Activated CD4-positive, alpha-beta T cell treated with anti-CD3 and anti-CD28 coated beads, Interleukin-2, amount 10 ng/mL, durations not matched to agents 24 days and 14 days (primary cell): ENCODE results near the gene TLNRD1. TPM values are rescaled to one million over a fixed set of nuclear protein-coding genes. Genes with fewer than 3 reads are reported as not detected.

ENCODE experiments used
- DNase-seq: peaks from one replicate; pipeline ENCODE4 v3.0.0; 2022
- H3K27ac Mint-ChIP-seq: one replicate; pipeline ENCODE4 v1.8.0; 2022; ENCODE audit warnings: mild to moderate bottlenecking, mixed read lengths
- H3K27me3 Mint-ChIP-seq: one replicate; pipeline ENCODE4 v1.8.0; 2022; ENCODE audit warnings: mixed read lengths
- H3K36me3 Mint-ChIP-seq: one replicate; pipeline ENCODE4 v1.8.0; 2022; ENCODE audit warnings: low read depth, mild to moderate bottlenecking, mixed read lengths
- H3K4me1 Mint-ChIP-seq: one replicate; pipeline ENCODE4 v1.8.0; 2021; ENCODE audit warnings: mixed read lengths
- H3K4me3 Mint-ChIP-seq: one replicate; pipeline ENCODE4 v1.8.0; 2022; ENCODE audit warnings: mild to moderate bottlenecking, moderate library complexity, mixed read lengths
- H3K9me3 Mint-ChIP-seq: one replicate; pipeline ENCODE4 v1.8.0; 2021; ENCODE audit warnings: mixed read lengths
- intact Hi-C: fragments of 100-400 bp; cut with micrococcal nuclease; formaldehyde crosslinking; loops from one replicate; pipeline ENCODE4 v1.15.1; 2023
- total RNA-seq: library from RNA; stranded (reverse); gene quantifications from 2 replicates; pipeline ENCODE4 v1.2.3, GENCODE V29; 2022

TLNRD1 gene
- total RNA-seq, 1 donor from 2014 or later, result 25.8 TPM

GRCh38 chr15:80986487-80986886, 14.2 kb upstream of the TLNRD1 start:
- H3K9me3 Mint-ChIP-seq, result no peaks in the 10 kb centered on the region
- no peak for DNase-seq
- intact Hi-C loops, result loop anchor here (10.0 kb wide), 1 partner anchor 1058 kb away; the partner anchor contains the start of gene MEX3B
- peaks cover 43% of the 10 kb centered on the region for H3K36me3 Mint-ChIP-seq
- H3K27ac Mint-ChIP-seq, result no peak overlapping the region
- H3K4me3 Mint-ChIP-seq, result peak overlapping the region; percentile 52
- H3K4me1 Mint-ChIP-seq, result peaks cover 56% of the 10 kb centered on the region
- no peaks in the 10 kb centered on the region for H3K27me3 Mint-ChIP-seq

GRCh38 chr15:80988148-80988796, 12.5 kb upstream of the TLNRD1 start:
- H3K9me3 Mint-ChIP-seq, result no peaks in the 10 kb centered on the region
- H3K4me3 Mint-ChIP-seq, result peak overlapping the region; percentile 98
- peaks cover 58% of the 10 kb centered on the region for H3K4me1 Mint-ChIP-seq
- intact Hi-C loops, result loop anchor here (10.0 kb wide), 1 partner anchor 1057 kb away; the partner anchor contains the start of gene MEX3B
- no peaks in the 10 kb centered on the region for H3K27me3 Mint-ChIP-seq
- H3K27ac Mint-ChIP-seq, result peak overlapping the region; percentile 96
- DNase-seq, result no peak
- peaks cover 31% of the 10 kb centered on the region for H3K36me3 Mint-ChIP-seq

DNA sequence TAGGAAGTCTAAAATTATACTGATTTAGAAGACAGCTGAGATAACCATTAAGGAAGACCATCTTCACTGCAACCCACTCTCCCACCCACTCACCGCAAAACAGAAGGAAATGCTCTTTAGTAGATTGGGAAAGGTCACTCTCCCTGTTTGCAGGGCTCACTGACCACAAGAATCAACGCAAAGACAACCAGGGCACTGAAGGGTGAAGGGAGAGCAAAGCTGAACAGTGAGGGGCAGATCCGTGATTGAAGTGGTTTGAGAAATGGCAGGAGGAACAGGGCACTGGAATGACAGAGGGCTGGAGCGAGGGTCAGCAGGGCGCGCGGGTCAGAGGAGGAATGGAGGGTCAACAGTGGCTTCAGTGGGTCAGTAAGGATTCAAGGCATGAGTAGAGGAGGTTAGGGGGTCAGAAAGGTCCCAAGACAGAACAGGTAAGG, 11.6 kb upstream of the TLNRD1 start:
- H3K36me3 Mint-ChIP-seq, result peaks cover 28% of the 10 kb centered on the region
- H3K4me1 Mint-ChIP-seq, result peaks cover 55% of the 10 kb centered on the region
- no peaks in the 10 kb centered on the region for H3K9me3 Mint-ChIP-seq
- intact Hi-C loops, result loop anchor here (1.0 to 10.0 kb wide), 2 partner anchors 11 to 1056 kb away; partner anchors contain the start of genes MEX3B and TLNRD1
- no peak for DNase-seq
- H3K27me3 Mint-ChIP-seq, result no peaks in the 10 kb centered on the region
- peak overlapping the region; percentile 98 for H3K4me3 Mint-ChIP-seq
- H3K27ac Mint-ChIP-seq, result peak overlapping the region; percentile 96

DNA sequence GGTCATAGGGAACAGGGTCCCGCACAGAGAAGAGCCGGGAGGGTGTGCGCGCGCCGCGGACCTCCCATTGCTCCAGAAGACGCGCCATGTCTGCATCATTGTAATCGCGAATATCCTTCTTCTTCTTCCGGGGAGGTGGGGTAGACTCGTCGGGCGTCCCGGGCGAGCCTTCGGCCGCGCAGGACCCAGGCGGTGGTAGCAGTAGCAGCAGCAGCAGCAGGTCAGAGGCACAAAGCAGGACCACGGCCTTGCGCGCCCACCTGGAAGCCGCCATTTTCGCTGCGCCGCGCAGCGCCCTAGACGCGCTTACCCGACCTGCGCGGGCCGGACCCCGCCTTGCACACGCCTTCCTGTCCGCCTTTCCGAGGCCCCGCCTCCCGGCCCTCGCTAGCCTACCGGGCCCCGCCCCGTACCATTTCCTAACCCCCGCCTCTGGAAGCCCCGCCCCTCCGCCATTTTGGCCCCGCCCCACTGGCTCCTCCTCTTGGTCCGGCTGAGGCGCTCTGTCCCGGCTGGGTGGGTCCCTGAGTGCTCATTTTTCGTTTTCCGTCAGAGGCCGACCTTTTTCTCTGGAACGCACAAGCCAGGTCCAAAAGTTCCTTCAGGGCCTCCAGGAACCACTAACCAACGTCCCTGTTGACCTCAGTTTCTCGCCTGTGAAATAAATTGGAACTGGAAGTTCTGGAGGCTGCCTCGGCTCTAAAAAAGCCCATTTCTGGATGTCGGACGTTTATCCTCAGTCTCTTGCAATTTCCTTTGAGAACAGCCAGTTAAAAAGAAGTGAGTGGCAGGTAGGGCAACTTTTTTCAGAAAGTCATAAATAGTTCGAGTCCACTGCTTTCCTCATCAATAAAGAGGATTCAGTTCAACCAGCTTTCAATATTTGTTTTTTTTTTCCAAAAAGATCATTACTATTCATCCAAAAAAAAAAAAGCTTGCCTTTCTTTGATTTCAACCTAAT, 10.9 kb upstream of the TLNRD1 start, which contains the start of gene MESD:
TSS of gene MESD (minus strand) at position 302 of the 961 bp plus-strand sequence. CDS start at position 274, 28 bp downstream.
- Mint-ChIP-seq H3K27ac (peak within 1 kb of the TSS; percentile 96), H3K36me3 (peaks cover 24% of the 10 kb centered on the region)

GRCh38 chr15:80990955-80991354, 9.8 kb upstream of the TLNRD1 start:
- peak; percentile 68 for DNase-seq
- H3K27ac Mint-ChIP-seq, result peak overlapping the region; percentile 66
- peaks cover 20% of the 10 kb centered on the region for H3K36me3 Mint-ChIP-seq
- peaks cover 47% of the 10 kb centered on the region for H3K4me1 Mint-ChIP-seq
- no peaks in the 10 kb centered on the region for H3K9me3 Mint-ChIP-seq
- intact Hi-C loops, result no loop called here
- H3K4me3 Mint-ChIP-seq, result peak overlapping the region; percentile 13
- H3K27me3 Mint-ChIP-seq, result no peaks in the 10 kb centered on the region

More for the DNA sequence above, 10.9 kb upstream of the TLNRD1 start, which contains the start of gene MESD:
- H3K4me1 Mint-ChIP-seq, result peaks cover 50% of the 10 kb centered on the region
- peak; percentile 98 for DNase-seq
- no peaks in the 10 kb centered on the region for H3K9me3 Mint-ChIP-seq
- no peaks in the 10 kb centered on the region for H3K27me3 Mint-ChIP-seq
- peak within 1 kb of the TSS; percentile 98 for H3K4me3 Mint-ChIP-seq
- intact Hi-C loops, result loop anchor here (1.0 to 10.0 kb wide), 2 partner anchors 11 to 1055 kb away; partner anchors contain the start of genes MEX3B and TLNRD1

GRCh38 chr15:80991421-80991820, 9.3 kb upstream of the TLNRD1 start:
- H3K4me3 Mint-ChIP-seq, result peak overlapping the region; percentile 13
- H3K27ac Mint-ChIP-seq, result peak overlapping the region; percentile 66
- H3K36me3 Mint-ChIP-seq, result peaks cover 17% of the 10 kb centered on the region
- H3K4me1 Mint-ChIP-seq, result peaks cover 47% of the 10 kb centered on the region
- H3K27me3 Mint-ChIP-seq, result no peaks in the 10 kb centered on the region
- DNase-seq, result peak; percentile 83
- H3K9me3 Mint-ChIP-seq, result no peaks in the 10 kb centered on the region
- intact Hi-C loops, result no loop called here

DNA sequence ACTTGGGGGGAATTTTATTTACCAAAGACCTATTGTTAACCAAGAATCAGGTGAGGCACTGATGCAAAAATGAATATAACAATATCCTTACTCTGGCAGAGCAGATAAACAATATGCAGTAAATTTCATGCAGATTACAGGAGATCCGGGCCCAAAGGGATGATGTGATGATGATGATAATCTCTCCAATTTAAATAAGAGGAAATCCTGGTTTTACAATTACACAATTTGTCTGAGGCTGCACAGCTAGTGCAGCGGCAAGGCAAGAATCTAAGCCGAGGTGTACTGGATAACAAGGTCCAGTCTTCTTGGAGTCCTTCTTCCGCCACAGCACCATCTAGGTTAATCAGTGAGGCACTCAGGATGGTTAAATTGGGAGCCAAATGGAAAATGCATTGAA, 8.7 kb upstream of the TLNRD1 start:
- Mint-ChIP-seq H3K36me3 (peaks cover 11% of the 10 kb centered on the region), H3K9me3 (no peaks in the 10 kb centered on the region), H3K27me3 (no peaks in the 10 kb centered on the region), H3K27ac (no peak overlapping the region), H3K4me1 (peaks cover 42% of the 10 kb centered on the region), H3K4me3 (no peak overlapping the region)
- no peak for DNase-seq
- intact Hi-C loops, result no loop called here

DNA sequence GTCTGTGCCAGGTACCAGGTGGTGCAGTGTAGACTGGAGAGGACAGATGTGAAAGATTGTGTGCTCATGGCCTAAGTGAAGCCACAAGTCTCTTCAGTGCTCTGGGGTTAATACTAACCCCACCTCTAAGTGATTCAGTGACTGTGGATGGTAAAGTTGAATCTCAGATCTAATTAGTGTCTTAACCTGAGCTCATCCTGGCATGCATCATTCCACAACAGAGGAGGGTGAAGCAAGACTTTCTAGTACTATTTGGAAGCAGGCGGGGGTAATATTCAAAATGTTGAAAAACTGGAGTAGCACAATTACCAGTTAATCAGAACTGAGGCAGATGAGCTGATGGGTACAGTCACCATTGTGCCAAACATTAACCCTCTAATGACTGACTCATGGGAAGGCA, 8.3 kb upstream of the TLNRD1 start:
- no peak overlapping the region for H3K27ac Mint-ChIP-seq
- DNase-seq, result no peak
- H3K4me3 Mint-ChIP-seq, result no peak overlapping the region
- intact Hi-C loops, result no loop called here
- peaks cover 43% of the 10 kb centered on the region for H3K4me1 Mint-ChIP-seq
- H3K27me3 Mint-ChIP-seq, result no peaks in the 10 kb centered on the region
- H3K9me3 Mint-ChIP-seq, result no peaks in the 10 kb centered on the region
- H3K36me3 Mint-ChIP-seq, result peaks cover 11% of the 10 kb centered on the region

- Mint-ChIP-seq H3K36me3 (peaks cover 6% of the 10 kb centered on the region), H3K4me1 (peaks cover 41% of the 10 kb centered on the region), H3K27ac (no peak overlapping the region), H3K4me3 (no peak overlapping the region), H3K9me3 (no peaks in the 10 kb centered on the region), H3K27me3 (no peaks in the 10 kb centered on the region)
- intact Hi-C loops, result loop anchor here (1.0 kb wide), 2 partner anchors 112 to 270 kb away; no protein-coding TSS in a partner anchor
- peak; percentile 66 for DNase-seq
Observed at GRCh38 chr15:80996247-80996646, 4.5 kb upstream of the TLNRD1 start.

GRCh38 chr15:80997692-80998091, 3.0 kb upstream of the TLNRD1 start:
- no peak overlapping the region for H3K4me3 Mint-ChIP-seq
- H3K27me3 Mint-ChIP-seq, result no peaks in the 10 kb centered on the region
- H3K4me1 Mint-ChIP-seq, result peaks cover 27% of the 10 kb centered on the region
- no peaks in the 10 kb centered on the region for H3K9me3 Mint-ChIP-seq
- H3K36me3 Mint-ChIP-seq, result peaks cover 8% of the 10 kb centered on the region
- no peak for DNase-seq
- intact Hi-C loops, result no loop called here
- no peak overlapping the region for H3K27ac Mint-ChIP-seq

GRCh38 chr15:80998251-80998650, 2.5 kb upstream of the TLNRD1 start:
- Mint-ChIP-seq H3K4me3 (no peak overlapping the region), H3K4me1 (peaks cover 28% of the 10 kb centered on the region), H3K27ac (no peak overlapping the region), H3K27me3 (no peaks in the 10 kb centered on the region), H3K36me3 (peaks cover 11% of the 10 kb centered on the region), H3K9me3 (no peaks in the 10 kb centered on the region)
- intact Hi-C loops, result no loop called here
- DNase-seq, result no peak

GRCh38 chr15:80999623-81000036, 1.1 kb upstream of the TLNRD1 start:
- Mint-ChIP-seq H3K27ac (peak overlapping the region; percentile 98), H3K9me3 (no peaks in the 10 kb centered on the region), H3K4me3 (peak overlapping the region; percentile 98), H3K36me3 (peaks cover 24% of the 10 kb centered on the region), H3K4me1 (peaks cover 41% of the 10 kb centered on the region), H3K27me3 (no peaks in the 10 kb centered on the region)
- intact Hi-C loops, result loop anchor here (1.0 kb wide), 2 partner anchors 10 to 24 kb away; partner anchors contain the start of gene MESD
- DNase-seq, result peak; percentile 90

GRCh38 chr15:81000144-81000623, 539 bp upstream of the TLNRD1 start:
- Mint-ChIP-seq H3K4me1 (peaks cover 45% of the 10 kb centered on the region), H3K27me3 (no peaks in the 10 kb centered on the region), H3K4me3 (peak overlapping the region; percentile 98), H3K27ac (peak overlapping the region; percentile 98), H3K9me3 (no peaks in the 10 kb centered on the region), H3K36me3 (peaks cover 28% of the 10 kb centered on the region)
- intact Hi-C loops, result loop anchor here (1.0 kb wide), 2 partner anchors 11 to 23 kb away; partner anchors contain the start of gene MESD
- DNase-seq, result no peak
